Activated T-cell treated with anti-CD3 and anti-CD28 coated beads for 24 hours (primary cell): ENCODE measurements around the gene CCNF.
A peak's percentile ranks its signal among the peaks of the same experiment; 100 is the strongest.

ENCODE experiments used
- DNase-seq: peaks from one replicate; pipeline ENCODE4 v3.0.0-alpha.2; 2020; ENCODE audit warnings: low read depth

CCNF gene

GRCh38 chr16:2485811-2486507, 56.7 kb downstream of the CCNF start:
- no peak for DNase-seq

GRCh38 chr16:2486645-2487516, 57.6 kb downstream of the CCNF start:
- DNase-seq = peak; percentile 62

- no peak for DNase-seq
Observed at GRCh38 chr16:2487517-2487842, 58.2 kb downstream of the CCNF start.

- no peak for DNase-seq
Observed at GRCh38 chr16:2487903-2488531, 58.8 kb downstream of the CCNF start.

GRCh38 chr16:2489581-2489980, 60.3 kb downstream of the CCNF start:
- no peak for DNase-seq

- DNase-seq = no peak
Observed at GRCh38 chr16:2490190-2491105, 61.2 kb downstream of the CCNF start.

- DNase-seq = no peak
Observed at GRCh38 chr16:2492292-2492691, 63.0 kb downstream of the CCNF start.

GRCh38 chr16:2493605-2494004, 64.4 kb downstream of the CCNF start:
- no peak for DNase-seq

GRCh38 chr16:2494616-2495015, 65.4 kb downstream of the CCNF start:
- no peak for DNase-seq

- no peak for DNase-seq
Observed at GRCh38 chr16:2495041-2495440, 65.8 kb downstream of the CCNF start.

- no peak for DNase-seq
Observed at GRCh38 chr16:2496223-2497115, 67.2 kb downstream of the CCNF start.

- no peak for DNase-seq
Observed at GRCh38 chr16:2497116-2497630, 67.9 kb downstream of the CCNF start.

GRCh38 chr16:2497695-2498484, 68.6 kb downstream of the CCNF start:
- no peak for DNase-seq

- DNase-seq = no peak
Observed at GRCh38 chr16:2498531-2499253, 69.4 kb downstream of the CCNF start.

- no peak for DNase-seq
Observed at GRCh38 chr16:2499454-2499853, 70.2 kb downstream of the CCNF start.

- no peak for DNase-seq
Observed at GRCh38 chr16:2499890-2500429, 70.7 kb downstream of the CCNF start.

- DNase-seq = no peak
Observed at GRCh38 chr16:2500430-2500917, 71.2 kb downstream of the CCNF start.

- peak; percentile 70 for DNase-seq
Observed at GRCh38 chr16:2500918-2501750, 71.9 kb downstream of the CCNF start.
